GM12892 (cell line): Measurements from ENCODE around the gene TGFBI.

Experiments
- DNase-seq: peaks from one replicate; pipeline ENCODE4 v3.0.0; 2011; ENCODE audit not compliant: insufficient read length
- FAIRE-seq: peaks from 2 replicates; lab custom pipeline; 2011; peaks lifted over from hg19 to GRCh38; lab: Jason Lieb, UNC
- POLR2A ChIP-seq: IDR thresholded peaks from 2 replicates; pipeline ENCODE4 v1.6.1; 2011; ENCODE audit warnings: low read depth, low read length, control low read depth
- POLR2AphosphoS5 ChIP-seq: IDR thresholded peaks from 2 replicates; pipeline ENCODE4 v1.6.1; 2011; ENCODE audit warnings: low read depth, low read length, control low read depth
- TAF1 ChIP-seq: IDR thresholded peaks from 2 replicates; pipeline ENCODE4 v1.6.1; 2011; ENCODE audit warnings: low read depth, mild to moderate bottlenecking, control low read depth, low read length, borderline replicate concordance

TGFBI gene

GRCh38 chr5:136053336-136054141 is 24.8 kb downstream of the TGFBI start:
- TF ChIP-seq POLR2AphosphoS5 (no peak), TAF1 (no peak), POLR2A (no peak)
- DNase-seq = no peak
- no peak for FAIRE-seq

- no peak for DNase-seq
- TF ChIP-seq TAF1 (no peak), POLR2A (no peak), POLR2AphosphoS5 (no peak)
- no peak for FAIRE-seq
Measured at GRCh38 chr5:136054142-136055019, 25.6 kb downstream of the TGFBI start.

GRCh38 chr5:136055612-136056309 is 27.0 kb downstream of the TGFBI start:
- FAIRE-seq = no peak
- DNase-seq = no peak
- no peak for TF ChIP-seq TAF1
- no peak for TF ChIP-seq POLR2AphosphoS5
- no peak for TF ChIP-seq POLR2A

- no peak for FAIRE-seq
- DNase-seq = no peak
Measured at GRCh38 chr5:136056336-136056735, 27.5 kb downstream of the TGFBI start.

GRCh38 chr5:136056771-136057335 is 28.1 kb downstream of the TGFBI start:
- FAIRE-seq = no peak
- no peak for DNase-seq
- TF ChIP-seq POLR2AphosphoS5 (no peak), POLR2A (no peak), TAF1 (no peak)

More at GRCh38 chr5:136056336-136056735, 27.5 kb downstream of the TGFBI start:
- no peak for TF ChIP-seq POLR2A
- TF ChIP-seq TAF1 = no peak
- no peak for TF ChIP-seq POLR2AphosphoS5

- DNase-seq = no peak
- FAIRE-seq = no peak
- TF ChIP-seq TAF1 = no peak
- TF ChIP-seq POLR2AphosphoS5 = no peak
- no peak for TF ChIP-seq POLR2A
Measured at GRCh38 chr5:136057401-136058038, 28.7 kb downstream of the TGFBI start.

- no peak for FAIRE-seq
- TF ChIP-seq POLR2A (no peak), POLR2AphosphoS5 (no peak), TAF1 (no peak)
- no peak for DNase-seq
Measured at GRCh38 chr5:136058039-136058971, 29.5 kb downstream of the TGFBI start.

GRCh38 chr5:136058972-136059354 is 30.2 kb downstream of the TGFBI start:
- no peak for FAIRE-seq
- no peak for DNase-seq
- no peak for TF ChIP-seq POLR2A
- no peak for TF ChIP-seq TAF1
- TF ChIP-seq POLR2AphosphoS5 = no peak

- FAIRE-seq (no peak), DNase-seq (no peak)
- TF ChIP-seq POLR2A (no peak), POLR2AphosphoS5 (no peak), TAF1 (no peak)
Measured at GRCh38 chr5:136060963-136061362, 32.2 kb downstream of the TGFBI start.
